SK-N-MC (cell line): ENCODE measurements around the gene PTEN.

Source experiments
- DNase-seq: peaks from one replicate; pipeline ENCODE4 v3.0.0-alpha.2; 2011; ENCODE audit warnings: low read depth, low spot score
- H3K27ac ChIP-seq: fragments of 200-600 bp; sonication (generic); 2 replicates; pipeline ENCODE4 v1.5.1; 2016; ENCODE audit warnings: mixed run types
- H3K36me3 ChIP-seq: fragments of 200-600 bp; sonication (generic); 2 replicates; pipeline ENCODE4 v1.6.1; 2017; ENCODE audit warnings: antibody characterized with exemption, low read length, mixed read lengths; ENCODE audit not compliant: insufficient read depth
- H3K4me3 ChIP-seq: fragments of 200-600 bp; sonication (generic); 2 replicates; pipeline ENCODE4 v1.5.1; 2016
- H3K9ac ChIP-seq: fragments of 200-600 bp; sonication (generic); 2 replicates; pipeline ENCODE4 v1.8.0; 2017; ENCODE audit warnings: mixed run types, mixed read lengths; ENCODE audit not compliant: insufficient read length
- H3K9me3 ChIP-seq: fragments of 200-600 bp; sonication (generic); 2 replicates; pipeline ENCODE4 v1.6.1; 2017; ENCODE audit warnings: low read depth, mild to moderate bottlenecking, antibody characterized with exemption, low read length, moderate library complexity, mixed read lengths
- EZH2 ChIP-seq: fragments of 200-600 bp; sonication (generic); IDR thresholded peaks from one replicate; pipeline ENCODE4 v1.6.1; 2017; ENCODE audit warnings: antibody characterized with exemption
- FOXP2 ChIP-seq: optimal IDR thresholded peaks from 2 replicates; pipeline ENCODE3; 2011; ENCODE audit warnings: mild to moderate bottlenecking, moderate library complexity; ENCODE audit not compliant: insufficient read depth; ENCODE audit errors: extremely low read length, control extremely low read depth
- POLR2AphosphoS5 ChIP-seq: IDR thresholded peaks from 2 replicates; pipeline ENCODE4 v1.6.1; 2012; ENCODE audit warnings: mild to moderate bottlenecking, low read depth, low read length, borderline replicate concordance

The PTEN gene

GRCh38 chr10:87863053-87863943, at the start of gene PTEN, which contains the start of gene KLLN:
Gene PTEN, plus strand, starts transcription at chr10:87863625. Its CDS starts 845 bp downstream, at chr10:87864470.
Gene KLLN, minus strand, starts transcription at chr10:87863533. Its CDS starts 1,046 bp downstream, at chr10:87862487.
- Histone ChIP-seq H3K36me3 (no peaks in the 10 kb centered on the region), H3K4me3 (peak within 1 kb of the TSS; percentile 85), H3K9ac (peak within 1 kb of the TSS; percentile 75), H3K27ac (peak within 1 kb of the TSS; percentile 57; the same call in 1 of the 2 replicates), H3K9me3 (no peaks in the 10 kb centered on the region)
- no peak for TF ChIP-seq EZH2
- no peak for TF ChIP-seq POLR2AphosphoS5
- TF ChIP-seq FOXP2 = no peak
- no peak for DNase-seq

- Histone ChIP-seq H3K36me3 (peaks cover 17% of the 10 kb centered on the region), H3K9ac (peak overlapping the region; percentile 90), H3K4me3 (peak overlapping the region; percentile 89), H3K9me3 (no peaks in the 10 kb centered on the region), H3K27ac (no peak overlapping the region)
- TF ChIP-seq POLR2AphosphoS5 (no peak), EZH2 (no peak), FOXP2 (no peak)
- no peak for DNase-seq
Observed at GRCh38 chr10:87816163-87816897, 47.1 kb upstream of the PTEN start.

- Histone ChIP-seq H3K9ac (peak overlapping the region; percentile 90), H3K4me3 (peak overlapping the region; percentile 89), H3K9me3 (no peaks in the 10 kb centered on the region), H3K36me3 (peaks cover 10% of the 10 kb centered on the region), H3K27ac (peak overlapping the region; percentile 67; the same call in 1 of the 2 replicates)
- no peak for DNase-seq
- no peak for TF ChIP-seq FOXP2
- TF ChIP-seq EZH2 = no peak
- TF ChIP-seq POLR2AphosphoS5 = no peak
Observed at GRCh38 chr10:87816898-87817608, 46.4 kb upstream of the PTEN start.

DNA sequence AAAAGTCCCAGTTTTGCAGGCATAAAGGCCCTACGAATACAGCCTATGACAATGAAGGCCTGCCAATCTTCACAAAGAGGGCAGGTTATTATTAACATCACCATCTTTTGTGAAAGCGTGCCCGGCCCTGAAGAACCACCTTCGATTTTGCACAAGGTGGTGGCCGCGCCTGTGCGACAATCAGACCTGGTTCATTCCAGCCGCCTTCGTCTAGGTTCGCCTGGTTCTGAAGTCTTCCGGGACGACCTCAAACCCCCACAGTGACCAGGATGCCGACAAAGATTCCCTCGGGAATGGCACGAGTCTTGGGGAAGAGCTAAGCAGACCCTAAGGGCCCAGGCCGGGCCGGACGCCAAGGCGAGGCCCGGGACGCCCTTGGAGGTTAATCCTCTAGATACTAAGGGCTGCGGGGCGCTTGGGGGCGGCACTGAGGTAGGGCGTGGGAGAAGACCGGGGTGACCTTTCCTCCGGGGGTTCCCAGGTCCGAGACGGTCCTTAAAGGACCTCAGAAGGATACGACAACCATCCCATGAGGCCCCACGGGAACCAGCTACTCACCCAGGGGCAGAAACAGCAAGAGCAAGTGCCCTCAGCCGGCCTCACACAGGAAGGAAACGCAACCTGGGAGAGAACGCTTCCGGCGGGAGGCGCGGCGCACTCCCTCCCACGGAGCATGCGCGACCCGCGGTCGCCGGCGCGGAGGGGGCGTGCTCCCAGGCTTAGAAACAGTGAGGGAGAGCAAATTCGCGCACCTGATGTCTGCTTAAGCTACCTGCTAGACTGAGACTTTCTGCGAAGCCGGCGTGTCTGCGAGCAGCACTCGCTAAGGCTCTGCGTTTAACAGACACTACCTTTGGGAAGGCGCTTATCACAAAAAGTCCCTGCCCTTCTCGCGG, 45.6 kb upstream of the PTEN start, which contains the start of gene ATAD1:
Gene ATAD1 (minus strand): TSS at position 618 of the 896 bp plus-strand sequence. CDS start 3,627 bp downstream, outside the sequence.
- Histone ChIP-seq H3K9me3 (no peaks in the 10 kb centered on the region), H3K9ac (peak within 1 kb of the TSS; percentile 90), H3K4me3 (peak within 1 kb of the TSS; percentile 89), H3K27ac (peak within 1 kb of the TSS; percentile 67; the same call in 1 of the 2 replicates), H3K36me3 (peaks cover 5% of the 10 kb centered on the region)
- DNase-seq = no peak
- TF ChIP-seq POLR2AphosphoS5 = peak; percentile 86
- no peak for TF ChIP-seq EZH2

GRCh38 chr10:87818505-87819288, 44.7 kb upstream of the PTEN start:
- Histone ChIP-seq H3K9me3 (no peaks in the 10 kb centered on the region), H3K36me3 (no peaks in the 10 kb centered on the region), H3K4me3 (peak overlapping the region; percentile 89), H3K27ac (no peak overlapping the region), H3K9ac (peak overlapping the region; percentile 45)
- TF ChIP-seq EZH2 (no peak), POLR2AphosphoS5 (no peak), FOXP2 (no peak)
- no peak for DNase-seq

DNA sequence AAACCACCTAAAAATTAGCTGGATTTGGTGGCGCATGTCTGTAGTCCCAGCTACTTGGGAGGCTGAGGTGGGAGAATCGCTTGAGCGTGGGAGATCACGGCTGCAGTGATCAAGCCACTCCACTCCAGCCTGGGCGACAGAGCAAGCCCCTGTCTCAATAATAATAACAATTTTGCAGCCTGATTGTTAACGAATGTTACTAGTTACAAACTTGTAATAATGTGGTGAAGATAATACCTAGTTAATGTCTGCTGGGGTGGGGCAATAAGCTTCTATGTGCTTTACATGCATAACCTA, 44.2 kb upstream of the PTEN start:
- Histone ChIP-seq H3K9ac (no peak overlapping the region), H3K27ac (no peak overlapping the region), H3K36me3 (no peaks in the 10 kb centered on the region), H3K4me3 (no peak overlapping the region), H3K9me3 (no peaks in the 10 kb centered on the region)
- DNase-seq = no peak
- TF ChIP-seq EZH2 (no peak), POLR2AphosphoS5 (no peak)

DNA sequence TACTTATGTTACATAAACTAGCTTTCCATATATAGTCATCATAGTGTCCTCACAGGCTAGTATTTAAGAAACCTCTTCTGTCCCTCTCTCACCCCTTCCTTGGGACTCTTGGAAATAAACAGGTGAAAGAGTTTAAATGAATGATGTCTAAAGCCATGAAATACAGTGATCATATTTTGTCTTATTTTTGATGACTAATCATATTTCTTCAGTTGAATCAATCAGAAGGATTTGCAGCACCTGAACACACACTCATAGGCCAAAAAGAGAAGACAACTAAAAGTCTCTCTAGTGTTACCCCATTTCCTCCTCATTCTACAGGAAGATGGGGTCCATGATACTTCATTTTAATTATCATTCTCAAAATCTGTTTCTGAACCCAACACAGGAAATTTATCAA, 36.8 kb upstream of the PTEN start:
- no peaks in the 10 kb centered on the region for H3K36me3 ChIP-seq
- TF ChIP-seq EZH2 (no peak), FOXP2 (no peak), POLR2AphosphoS5 (no peak)
- DNase-seq = no peak
- H3K4me3 ChIP-seq = no peak overlapping the region
- H3K27ac ChIP-seq = no peak overlapping the region
- H3K9ac ChIP-seq = no peak overlapping the region
- H3K9me3 ChIP-seq = no peaks in the 10 kb centered on the region
